ENCODE data around the gene ATG2A. TPM values are rescaled to one million over a fixed set of nuclear protein-coding genes. Genes with fewer than 3 reads are reported as not detected.

The ATG2A gene
- total RNA-seq (7.5 TPM), polyA plus RNA-seq (ENCODE audit: insufficient read depth in 1 of 8, insufficient read length in 8 of 8, low replicate concordance in 1 of 8) (10 to 100 TPM in 7 of 8 donors, 1 to 10 TPM in 1; 10.0 to 16.0 (median 13.0) TPM)
- long read RNA-seq, donor 1: 0 reads
- long read RNA-seq, donor 2: 0 reads
- long read RNA-seq, donor 3: 0 reads
- long read RNA-seq, donor 4: 0 reads
- long read RNA-seq, donor 5: 0 reads
- long read RNA-seq, donor 6: 0 reads
- long read RNA-seq, donor 7: 0 reads
- long read RNA-seq, donor 8: 0 reads
- long read RNA-seq, donor 9, partial matches to known transcripts: 10 of 10 reads
- long read RNA-seq, donor 9, other reads (novel, unspliced or antisense): 0 of 10 reads
- long read RNA-seq, donor 10: 0 reads
- long read RNA-seq, donor 11: 0 reads

GRCh38 chr11:64916775-64917662 is at the start of gene ATG2A:
ATG2A (minus strand) TSS chr11:64917209; CDS start chr11:64917135, 74 bp downstream.
- H3K27ac ChIP-seq (ENCODE audit: low read length): peak within 1 kb of the TSS; percentile 95
- peaks cover 28% of the 10 kb centered on the region for H3K36me3 ChIP-seq (ENCODE audit: control insufficient read depth, insufficient read depth, low read length)
- H3K9me3 ChIP-seq (replicated peaks; ENCODE audit: control insufficient read depth, low read depth, low read length): no peaks in the 10 kb centered on the region
- peak; percentile 100 for DNase-seq
- no peaks in the 10 kb centered on the region for H3K27me3 ChIP-seq (ENCODE audit: control insufficient read depth, insufficient read depth, low read length)
- 0% methylated on average over 46 of the region's 57 CpGs for WGBS (ENCODE audit: insufficient coverage)
- peak within 1 kb of the TSS; percentile 89 for H3K4me3 ChIP-seq (ENCODE audit: low read length)
- peaks cover 38% of the 10 kb centered on the region for H3K4me1 ChIP-seq (ENCODE audit: control insufficient read depth, insufficient read depth, low read length)

- H3K27me3 ChIP-seq (ENCODE audit: control insufficient read depth, insufficient read depth, low read length): no peaks in the 10 kb centered on the region
- no peaks in the 10 kb centered on the region for H3K9me3 ChIP-seq (replicated peaks; ENCODE audit: control insufficient read depth, low read depth, low read length)
- WGBS (ENCODE audit: insufficient coverage): 73% methylated on average over 4 of the region's 5 CpGs
- H3K27ac ChIP-seq (ENCODE audit: low read length): no peak overlapping the region
- no peaks in the 10 kb centered on the region for H3K4me1 ChIP-seq (ENCODE audit: control insufficient read depth, insufficient read depth, low read length)
- DNase-seq: no peak
- no peaks in the 10 kb centered on the region for H3K36me3 ChIP-seq (ENCODE audit: control insufficient read depth, insufficient read depth, low read length)
- no peak overlapping the region for H3K4me3 ChIP-seq (ENCODE audit: low read length)
These were observed 46.1 kb upstream of the ATG2A start for GRCh38 chr11:64963072-64963631.

GRCh38 chr11:64960719-64961118 is 43.7 kb upstream of the ATG2A start:
- Histone ChIP-seq H3K27ac (ENCODE audit: low read length) (no peak overlapping the region), H3K9me3 (replicated peaks; ENCODE audit: control insufficient read depth, low read depth, low read length) (no peaks in the 10 kb centered on the region), H3K4me1 (ENCODE audit: control insufficient read depth, insufficient read depth, low read length) (no peaks in the 10 kb centered on the region), H3K36me3 (ENCODE audit: control insufficient read depth, insufficient read depth, low read length) (no peaks in the 10 kb centered on the region), H3K27me3 (ENCODE audit: control insufficient read depth, insufficient read depth, low read length) (no peaks in the 10 kb centered on the region), H3K4me3 (ENCODE audit: low read length) (no peak overlapping the region)
- no CpG with 5 or more reads among the region's 4 CpGs for WGBS (ENCODE audit: insufficient coverage)
- DNase-seq: no peak

GRCh38 chr11:64959498-64959897 is 42.5 kb upstream of the ATG2A start:
- Histone ChIP-seq H3K36me3 (ENCODE audit: control insufficient read depth, insufficient read depth, low read length) (no peaks in the 10 kb centered on the region), H3K4me3 (ENCODE audit: low read length) (no peak overlapping the region), H3K27me3 (ENCODE audit: control insufficient read depth, insufficient read depth, low read length) (no peaks in the 10 kb centered on the region), H3K27ac (ENCODE audit: low read length) (no peak overlapping the region), H3K9me3 (replicated peaks; ENCODE audit: control insufficient read depth, low read depth, low read length) (no peaks in the 10 kb centered on the region), H3K4me1 (ENCODE audit: control insufficient read depth, insufficient read depth, low read length) (no peaks in the 10 kb centered on the region)
- WGBS (ENCODE audit: insufficient coverage): no CpG with 5 or more reads among the region's 3 CpGs
- no peak for DNase-seq

DNA sequence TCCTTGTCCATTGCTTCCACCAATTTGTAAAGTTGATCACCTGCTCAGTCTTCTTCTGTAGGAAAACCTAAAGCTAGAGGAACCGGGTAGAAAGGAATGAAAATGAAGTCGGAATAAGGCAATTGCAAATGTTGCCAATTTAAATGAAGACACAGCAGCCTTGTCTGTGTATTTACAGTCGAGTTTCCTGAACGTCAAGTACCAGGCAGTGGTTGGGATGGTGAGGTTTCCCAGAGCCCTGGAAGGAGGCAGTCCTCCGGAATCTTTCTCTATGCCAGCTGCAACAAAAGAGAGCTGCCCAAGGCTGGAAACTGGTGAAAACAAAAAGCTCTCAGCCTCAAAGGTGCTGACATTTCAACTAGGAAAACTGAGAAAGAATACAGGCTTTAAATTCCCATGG is 37.2 kb upstream of the ATG2A start:
- 61% methylated on average over 3 of the region's 5 CpGs for WGBS (ENCODE audit: insufficient coverage)

GRCh38 chr11:64951529-64951928 is 34.5 kb upstream of the ATG2A start:
- H3K27me3 ChIP-seq (ENCODE audit: control insufficient read depth, insufficient read depth, low read length): peaks cover 4% of the 10 kb centered on the region
- no peak overlapping the region for H3K27ac ChIP-seq (ENCODE audit: low read length)
- no peaks in the 10 kb centered on the region for H3K36me3 ChIP-seq (ENCODE audit: control insufficient read depth, insufficient read depth, low read length)
- H3K4me1 ChIP-seq (ENCODE audit: control insufficient read depth, insufficient read depth, low read length): no peaks in the 10 kb centered on the region
- no peak overlapping the region for H3K4me3 ChIP-seq (ENCODE audit: low read length)
- WGBS (ENCODE audit: insufficient coverage): no CpG with 5 or more reads among the region's 4 CpGs
- no peaks in the 10 kb centered on the region for H3K9me3 ChIP-seq (replicated peaks; ENCODE audit: control insufficient read depth, low read depth, low read length)
- DNase-seq: no peak

More for the DNA sequence above, 37.2 kb upstream of the ATG2A start:
- no peak for DNase-seq
- H3K4me3 ChIP-seq (ENCODE audit: low read length): no peak overlapping the region
- no peaks in the 10 kb centered on the region for H3K36me3 ChIP-seq (ENCODE audit: control insufficient read depth, insufficient read depth, low read length)
- H3K4me1 ChIP-seq (ENCODE audit: control insufficient read depth, insufficient read depth, low read length): no peaks in the 10 kb centered on the region
- H3K9me3 ChIP-seq (replicated peaks; ENCODE audit: control insufficient read depth, low read depth, low read length): no peaks in the 10 kb centered on the region
- H3K27ac ChIP-seq (ENCODE audit: low read length): no peak overlapping the region
- peaks cover 4% of the 10 kb centered on the region for H3K27me3 ChIP-seq (ENCODE audit: control insufficient read depth, insufficient read depth, low read length)

- H3K9me3 ChIP-seq (replicated peaks; ENCODE audit: control insufficient read depth, low read depth, low read length): no peaks in the 10 kb centered on the region
- no peak overlapping the region for H3K4me3 ChIP-seq (ENCODE audit: low read length)
- no peak for DNase-seq
- no peak overlapping the region for H3K27ac ChIP-seq (ENCODE audit: low read length)
- H3K36me3 ChIP-seq (ENCODE audit: control insufficient read depth, insufficient read depth, low read length): no peaks in the 10 kb centered on the region
- peaks cover 2% of the 10 kb centered on the region for H3K27me3 ChIP-seq (ENCODE audit: control insufficient read depth, insufficient read depth, low read length)
- no peaks in the 10 kb centered on the region for H3K4me1 ChIP-seq (ENCODE audit: control insufficient read depth, insufficient read depth, low read length)
- WGBS (ENCODE audit: insufficient coverage): 41% methylated on average over 5 of the region's 5 CpGs
These were observed 30.3 kb upstream of the ATG2A start for GRCh38 chr11:64947208-64947814.

- Histone ChIP-seq H3K4me1 (ENCODE audit: control insufficient read depth, insufficient read depth, low read length) (peaks cover 8% of the 10 kb centered on the region), H3K9me3 (replicated peaks; ENCODE audit: control insufficient read depth, low read depth, low read length) (no peaks in the 10 kb centered on the region), H3K27me3 (ENCODE audit: control insufficient read depth, insufficient read depth, low read length) (peaks cover 3% of the 10 kb centered on the region), H3K27ac (ENCODE audit: low read length) (no peak overlapping the region), H3K4me3 (ENCODE audit: low read length) (no peak overlapping the region), H3K36me3 (ENCODE audit: control insufficient read depth, insufficient read depth, low read length) (peaks cover 33% of the 10 kb centered on the region)
- DNase-seq: no peak
- 73% methylated on average over 4 of the region's 4 CpGs for WGBS (ENCODE audit: insufficient coverage)
These were observed 19.5 kb upstream of the ATG2A start for GRCh38 chr11:64936539-64936938.

DNA sequence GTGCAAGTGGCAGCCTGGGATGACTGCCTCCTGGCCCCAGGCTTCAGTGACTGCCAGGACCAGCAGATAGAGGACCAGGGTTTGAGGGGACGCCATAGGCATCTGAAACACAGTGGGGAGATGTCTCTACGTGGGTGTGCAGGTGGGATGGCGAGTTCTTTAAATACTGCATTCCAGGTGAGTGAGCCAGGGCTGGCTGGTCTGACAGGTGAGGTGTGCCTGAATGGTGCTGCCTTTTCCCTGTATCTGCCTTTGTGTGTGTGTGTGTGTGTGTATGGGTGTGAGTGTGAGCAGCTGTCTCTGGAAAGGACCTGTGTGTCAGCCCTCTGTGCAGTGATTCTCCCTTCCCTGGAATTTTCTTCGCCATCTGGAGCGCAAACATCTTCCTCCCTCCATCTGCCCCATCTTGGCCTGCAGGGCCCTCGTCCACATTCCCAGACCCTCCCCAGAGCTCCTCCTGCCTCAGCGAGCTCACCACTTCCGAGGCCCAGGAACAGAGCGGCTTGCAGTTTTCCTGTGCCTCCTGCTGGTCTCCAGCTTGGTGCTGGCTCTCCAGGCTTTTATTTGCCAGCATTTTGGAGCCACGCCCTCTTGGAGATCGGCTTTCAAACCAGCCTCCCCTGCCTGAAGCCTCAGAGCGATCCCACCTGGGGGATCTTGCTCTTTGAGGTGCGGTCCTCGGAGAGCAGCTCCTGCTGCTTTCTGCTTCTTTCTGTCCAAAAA is 18.5 kb upstream of the ATG2A start, which contains the start of gene GPHA2:
GPHA2 (minus strand) TSS at position 535 of the 723 bp plus-strand sequence; CDS start at position 102, 433 bp downstream.
- Histone ChIP-seq H3K27ac (ENCODE audit: low read length) (no peak within 1 kb of the TSS), H3K36me3 (ENCODE audit: control insufficient read depth, insufficient read depth, low read length) (peaks cover 44% of the 10 kb centered on the region), H3K9me3 (replicated peaks; ENCODE audit: control insufficient read depth, low read depth, low read length) (no peaks in the 10 kb centered on the region), H3K27me3 (ENCODE audit: control insufficient read depth, insufficient read depth, low read length) (peaks cover 3% of the 10 kb centered on the region), H3K4me1 (ENCODE audit: control insufficient read depth, insufficient read depth, low read length) (peaks cover 8% of the 10 kb centered on the region), H3K4me3 (ENCODE audit: low read length) (no peak within 1 kb of the TSS)
- WGBS (ENCODE audit: insufficient coverage): 20% methylated on average over 11 of the region's 14 CpGs
- peak; percentile 50 for DNase-seq
